Smooth muscle cell (in vitro differentiated cells): ENCODE data around the gene AFAP1. TPM values are rescaled to one million over a fixed set of nuclear protein-coding genes. Genes with fewer than 3 reads are reported as not detected.

Experiments used
- DNase-seq: peaks from one replicate; lab custom pipeline; 2025; ENCODE audit not compliant: unreplicated experiment; lab: John Stamatoyannopoulos, UW
- H2AFZ ChIP-seq: fragments of 200-600 bp; sonication (generic); 2 replicates; pipeline ENCODE4 v1.6.0; 2016; ENCODE audit warnings: antibody characterized with exemption, low read depth, mild to moderate bottlenecking
- H3F3A ChIP-seq: fragments of 200-600 bp; sonication (generic); 2 replicates; pipeline ENCODE4 v1.6.0; 2017; ENCODE audit warnings: antibody characterized with exemption, low read depth
- H3K27ac ChIP-seq: fragments of 200-600 bp; sonication (generic); 2 replicates; pipeline ENCODE4 v1.5.1; 2016; ENCODE audit warnings: low read depth, mild to moderate bottlenecking
- H3K27me3 ChIP-seq: fragments of 200-600 bp; sonication (generic); 2 replicates; pipeline ENCODE4 v1.6.1; 2016; ENCODE audit warnings: low read depth, mild to moderate bottlenecking
- H3K36me3 ChIP-seq: fragments of 200-600 bp; sonication (generic); 2 replicates; pipeline ENCODE4 v1.5.1; 2016; ENCODE audit warnings: low read depth
- H3K4me1 ChIP-seq: fragments of 200-600 bp; sonication (generic); 2 replicates; pipeline ENCODE4 v1.5.1; 2016; ENCODE audit warnings: low read depth
- H3K4me2 ChIP-seq: fragments of 200-600 bp; sonication (generic); 2 replicates; pipeline ENCODE4 v1.6.0; 2016; ENCODE audit warnings: mild to moderate bottlenecking
- H3K4me3 ChIP-seq: fragments of 200-600 bp; sonication (generic); 2 replicates; pipeline ENCODE4 v1.5.1; 2016; ENCODE audit warnings: mild to moderate bottlenecking
- H3K79me2 ChIP-seq: fragments of 200-600 bp; sonication (generic); 2 replicates; pipeline ENCODE4 v1.6.0; 2016; ENCODE audit warnings: low read depth, mild to moderate bottlenecking
- H3K9ac ChIP-seq: fragments of 200-600 bp; sonication (generic); 2 replicates; pipeline ENCODE4 v1.6.0; 2016; ENCODE audit warnings: low read depth
- H3K9me3 ChIP-seq: fragments of 200-600 bp; sonication (generic); replicated peaks from 2 replicates; pipeline ENCODE4 v1.5.1; 2016; ENCODE audit warnings: low read depth
- H4K20me1 ChIP-seq: fragments of 200-600 bp; sonication (generic); 2 replicates; pipeline ENCODE4 v1.6.0; 2016; ENCODE audit warnings: low read depth
- CTCF ChIP-seq: fragments of 200-600 bp; sonication (generic); IDR thresholded peaks from 2 replicates; pipeline ENCODE4 v1.5.1; 2017; ENCODE audit warnings: borderline replicate concordance, mild to moderate bottlenecking, antibody characterized with exemption; ENCODE audit not compliant: insufficient read depth, poor library complexity, severe bottlenecking
- WGBS: methylation state at CpG from one replicate; pipeline ENCODE4 v1.1.7; 2016; ENCODE audit warnings: low lambda C conversion rate; 5-methylcytosine and 5-hydroxymethylcytosine counted together
- polyA plus RNA-seq: library from polyadenylated mRNA; unstranded; fragments of >200 nt; fragmentation: Nextera tagmentation; extraction: Ambion mirVana; gene quantifications from 2 replicates; pipeline ENCODE4 v1.2.1, GENCODE V29; 2016
- total RNA-seq: library from RNA; depleted of rRNA; stranded (reverse); fragments of >200 nt; gene quantifications from 2 replicates; pipeline ENCODE4 v1.2.3, GENCODE V29; 2014

The AFAP1 gene
- total and polyA plus RNA-seq, 2 experiments from 2014 or later: 12.6 to 24.8 TPM

GRCh38 chr4:7725951-7726350, 213.7 kb downstream of the AFAP1 start:
- Histone ChIP-seq H3K27me3 (no peaks in the 10 kb centered on the region), H3K4me3 (no peak overlapping the region), H3F3A (no peaks in the 10 kb centered on the region), H3K4me2 (no peak overlapping the region), H3K79me2 (no peaks in the 10 kb centered on the region), H4K20me1 (no peaks in the 10 kb centered on the region), H3K4me1 (no peaks in the 10 kb centered on the region), H3K36me3 (no peaks in the 10 kb centered on the region), H3K9ac (no peak overlapping the region), H3K9me3 (no peaks in the 10 kb centered on the region), H3K27ac (no peak overlapping the region), H2AFZ (no peak overlapping the region)
- no peak for TF ChIP-seq CTCF
- no peak for DNase-seq
- WGBS: 91% methylated on average over 9 of the region's 9 CpGs

- Histone ChIP-seq H3K4me3 (no peak overlapping the region), H4K20me1 (no peaks in the 10 kb centered on the region), H3K9ac (no peak overlapping the region), H3K27ac (no peak overlapping the region), H3K79me2 (no peaks in the 10 kb centered on the region), H3F3A (no peaks in the 10 kb centered on the region), H3K9me3 (no peaks in the 10 kb centered on the region), H3K27me3 (peaks cover 17% of the 10 kb centered on the region), H2AFZ (no peak overlapping the region), H3K4me2 (no peak overlapping the region), H3K36me3 (no peaks in the 10 kb centered on the region), H3K4me1 (no peaks in the 10 kb centered on the region)
- DNase-seq: no peak
- WGBS: 94% methylated on average over 16 of the region's 16 CpGs
- no peak for TF ChIP-seq CTCF
Observed at GRCh38 chr4:7723625-7724024, 216.0 kb downstream of the AFAP1 start.

- H3K36me3 ChIP-seq: no peaks in the 10 kb centered on the region
- no peaks in the 10 kb centered on the region for H3K9me3 ChIP-seq
- H3K4me2 ChIP-seq: no peak overlapping the region
- DNase-seq: no peak
- H3K4me1 ChIP-seq: no peaks in the 10 kb centered on the region
- H3K27ac ChIP-seq: no peak overlapping the region
- no peaks in the 10 kb centered on the region for H3F3A ChIP-seq
- no peaks in the 10 kb centered on the region for H4K20me1 ChIP-seq
- H3K9ac ChIP-seq: no peak overlapping the region
- no peak overlapping the region for H2AFZ ChIP-seq
- H3K27me3 ChIP-seq: peaks cover 23% of the 10 kb centered on the region
- H3K79me2 ChIP-seq: no peaks in the 10 kb centered on the region
- WGBS: 81% methylated on average over 22 of the region's 22 CpGs
- no peak for TF ChIP-seq CTCF
- no peak overlapping the region for H3K4me3 ChIP-seq
Observed at GRCh38 chr4:7722766-7723387, 216.8 kb downstream of the AFAP1 start.

- Histone ChIP-seq H3K4me1 (no peaks in the 10 kb centered on the region), H3K79me2 (no peaks in the 10 kb centered on the region), H3K4me3 (no peak overlapping the region), H3K9ac (no peak overlapping the region), H3F3A (no peaks in the 10 kb centered on the region), H3K27ac (no peak overlapping the region), H3K9me3 (no peaks in the 10 kb centered on the region), H4K20me1 (no peaks in the 10 kb centered on the region), H2AFZ (no peak overlapping the region), H3K4me2 (no peak overlapping the region), H3K27me3 (peaks cover 26% of the 10 kb centered on the region), H3K36me3 (no peaks in the 10 kb centered on the region)
- 78% methylated on average over 13 of the region's 13 CpGs for WGBS
- DNase-seq: no peak
- TF ChIP-seq CTCF: no peak
Observed at GRCh38 chr4:7721984-7722551, 217.6 kb downstream of the AFAP1 start.
